Measurements from ENCODE around the gene USP14.

The USP14 gene

DNA sequence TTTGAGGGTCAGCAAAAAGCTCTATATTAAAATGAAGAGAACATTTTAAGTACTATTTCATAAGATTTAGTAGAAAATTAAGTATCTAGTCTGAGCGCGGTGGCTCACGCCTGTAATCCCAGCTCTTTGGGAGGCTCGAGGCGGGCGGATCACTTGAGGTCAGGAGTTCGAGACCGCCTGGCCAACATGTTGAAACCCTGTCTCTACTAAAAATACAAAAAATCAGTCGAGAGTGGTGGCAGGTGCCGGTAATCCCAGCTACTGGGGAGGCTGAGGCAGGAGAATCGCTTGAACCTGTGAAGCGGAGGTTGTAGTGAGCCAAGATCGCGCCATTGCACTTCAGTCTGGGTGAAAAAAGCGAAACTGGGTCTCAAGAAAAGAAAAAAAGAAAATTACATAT lies 1.6 kb downstream of the USP14 start:
- DNase-seq (ENCODE audit: low read depth in 2 of 2): no peak

DNA sequence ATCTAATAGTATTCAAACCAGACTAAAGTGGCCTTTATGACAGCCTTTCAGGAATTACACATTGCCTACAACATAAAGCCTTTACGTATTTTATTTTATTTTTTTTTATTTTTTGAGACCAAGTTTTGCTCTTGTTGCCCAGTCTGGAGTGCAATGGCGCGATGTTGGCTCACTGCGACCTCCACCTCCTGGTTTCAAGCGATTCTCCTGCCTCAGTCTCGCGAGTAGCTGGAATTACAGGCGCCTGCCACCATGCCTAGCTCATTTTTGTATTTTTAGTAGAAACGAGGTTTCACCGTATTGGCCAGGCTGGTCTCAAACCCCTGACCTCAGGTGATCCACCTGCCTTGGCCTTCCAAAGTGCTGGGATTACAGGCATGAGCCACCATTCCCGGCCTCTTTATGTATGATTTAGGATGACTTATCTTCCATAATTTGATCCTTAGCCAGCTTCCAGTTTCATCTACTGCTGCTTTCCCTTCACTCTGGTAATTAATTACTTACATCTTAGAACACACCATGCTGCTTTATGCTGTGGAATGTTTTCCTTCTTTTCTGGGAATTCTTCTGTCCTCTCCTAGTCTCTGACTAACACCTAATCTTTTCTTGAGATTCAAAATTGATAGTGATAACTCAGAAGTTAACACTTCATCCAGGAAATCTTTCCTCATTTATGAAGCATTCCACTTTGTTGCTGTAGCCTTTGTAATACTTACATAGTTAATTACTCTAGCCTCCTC lies 2.6 kb downstream of the USP14 start:
- no peak for DNase-seq (ENCODE audit: low read depth in 2 of 2)

DNA sequence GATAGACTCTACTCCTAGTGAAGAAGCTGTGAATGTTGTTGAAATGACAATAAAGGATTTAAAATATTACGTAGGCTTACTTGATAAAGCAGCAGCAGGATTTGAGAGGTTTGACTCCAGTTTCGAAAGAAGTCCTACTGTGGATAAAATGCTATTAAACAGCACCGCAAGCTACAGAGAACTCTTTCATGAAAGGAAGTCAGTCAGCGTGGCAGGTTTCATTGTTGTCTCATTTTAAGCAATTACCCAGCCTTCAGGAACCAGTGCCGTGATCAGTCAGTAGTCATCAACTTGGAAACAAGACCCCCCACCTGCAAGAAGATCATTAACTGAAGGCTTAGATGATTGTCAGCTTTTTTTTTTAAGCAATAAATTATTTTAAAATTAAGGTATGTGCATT lies 14.0 kb downstream of the USP14 start:
- DNase-seq (ENCODE audit: low read depth in 2 of 2): no peak

DNA sequence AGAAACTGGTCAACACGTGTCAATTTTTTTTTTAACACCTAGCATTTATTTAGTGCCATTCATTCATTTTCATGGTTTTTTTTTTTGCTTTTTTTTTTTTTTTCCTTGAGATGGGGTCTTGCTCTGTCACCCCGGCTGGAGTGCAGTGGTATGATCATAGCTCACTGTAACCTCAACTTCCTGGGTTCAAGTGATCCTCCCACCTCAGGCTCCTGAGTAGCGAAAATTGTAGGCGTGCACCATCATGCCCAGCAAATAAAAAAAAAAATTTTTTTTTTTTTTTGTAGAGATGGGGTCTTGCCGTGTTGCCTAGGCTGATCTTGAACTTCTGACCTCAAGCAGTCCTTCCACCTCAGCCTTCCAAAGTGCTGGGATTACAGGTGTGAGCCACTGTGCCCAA lies 21.1 kb downstream of the USP14 start:
- no peak for DNase-seq (ENCODE audit: low read depth in 2 of 2)

DNA sequence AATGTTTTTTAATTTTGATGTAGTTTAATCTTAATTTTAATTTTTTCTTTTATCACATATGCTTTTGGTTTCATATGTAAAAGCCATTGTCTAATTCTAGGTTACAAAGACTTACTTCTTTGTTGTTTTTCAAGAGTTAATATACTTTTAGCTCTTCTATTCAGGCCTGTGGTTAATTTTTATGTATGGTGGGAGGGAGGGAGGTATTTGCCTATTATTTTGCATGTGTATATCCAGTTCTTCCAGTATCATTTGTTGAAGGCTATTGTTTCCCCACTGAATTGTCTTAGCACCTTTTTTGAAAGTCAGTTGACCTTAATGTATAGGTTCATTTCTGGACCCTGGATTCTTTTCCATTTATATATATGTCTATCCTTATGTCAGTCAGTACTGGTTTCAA lies 23.4 kb downstream of the USP14 start:
- DNase-seq (ENCODE audit: low read depth in 2 of 2): no peak

DNA sequence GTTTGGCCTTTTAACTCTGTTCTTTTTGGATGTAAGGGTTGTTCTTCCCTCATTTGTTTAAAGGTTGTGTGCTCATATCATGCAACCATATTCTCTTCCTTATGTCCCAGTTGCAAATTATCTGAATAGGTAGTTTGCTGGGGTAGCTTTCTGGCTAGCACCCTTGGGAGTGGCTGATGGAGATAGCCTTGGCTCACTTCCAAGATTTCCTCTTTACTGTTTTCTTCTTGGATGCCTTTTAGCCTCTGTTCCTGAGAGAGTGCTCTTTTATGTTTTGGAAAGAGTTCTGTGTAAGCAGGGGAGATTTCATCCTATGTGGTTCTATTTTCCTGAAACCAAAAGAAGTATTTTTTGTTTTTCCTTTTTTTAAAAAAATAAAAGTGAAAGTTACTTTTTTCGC lies 25.4 kb downstream of the USP14 start:
- no peak for DNase-seq (ENCODE audit: low read depth in 2 of 2)

DNA sequence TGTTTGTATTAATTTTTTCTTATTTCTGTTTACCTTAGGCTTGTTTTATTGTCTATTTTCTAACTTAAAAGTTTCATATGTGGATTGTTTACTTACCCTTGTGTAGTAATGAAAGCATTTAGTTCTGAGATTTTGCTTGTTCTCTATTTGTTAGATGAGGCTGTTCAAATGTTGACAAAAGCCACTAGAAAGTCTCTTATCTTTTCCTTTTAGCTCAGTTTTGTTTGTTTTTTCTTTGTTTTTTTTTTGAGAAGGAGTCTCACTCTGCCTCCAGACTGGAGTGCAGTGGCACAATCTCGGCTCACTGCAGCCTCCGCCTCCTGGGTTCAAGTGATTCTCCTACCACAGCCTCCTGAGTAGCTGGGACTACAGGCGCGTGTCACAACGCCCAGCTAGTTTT lies 30.9 kb downstream of the USP14 start:
- DNase-seq (ENCODE audit: low read depth in 2 of 2): no peak

DNA sequence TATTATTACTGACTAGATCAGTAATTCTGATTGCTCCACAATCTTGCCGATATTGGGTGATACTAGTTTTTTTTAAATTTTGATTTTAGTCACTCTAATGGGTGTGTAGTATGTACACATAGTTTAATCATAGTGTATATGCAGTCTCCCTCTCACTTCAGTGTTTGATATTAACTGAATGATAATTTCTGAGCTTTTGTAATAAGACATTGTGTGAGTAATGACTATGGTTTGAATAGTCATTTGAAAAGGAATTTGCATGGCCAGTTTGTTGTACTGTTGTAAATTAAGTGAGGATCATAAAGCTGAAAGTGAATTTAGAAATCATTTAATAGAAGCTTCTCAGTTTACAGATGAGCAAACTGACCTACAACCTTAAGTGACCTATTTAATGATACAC lies 33.4 kb downstream of the USP14 start:
- no peak for DNase-seq (ENCODE audit: low read depth in 2 of 2)

DNA sequence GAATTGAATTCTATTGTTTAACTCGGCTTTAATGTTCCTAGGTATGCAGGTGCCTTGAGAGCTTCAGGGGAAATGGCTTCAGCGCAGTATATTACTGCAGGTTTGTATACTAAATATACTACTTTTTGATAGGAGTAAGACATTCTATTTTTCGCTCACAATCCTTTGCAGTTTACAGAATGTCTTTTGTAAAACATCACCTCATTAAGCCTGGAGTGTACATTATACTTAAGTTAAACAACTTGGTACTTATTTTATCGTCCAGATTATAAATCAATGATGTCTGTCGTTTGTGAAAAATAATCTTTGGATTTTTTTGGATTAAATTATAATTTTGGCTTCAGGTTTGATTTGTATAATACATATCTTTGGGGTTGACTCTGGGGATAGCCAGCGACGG lies 34.4 kb downstream of the USP14 start:
- no peak for DNase-seq (ENCODE audit: low read depth in 2 of 2)

DNA sequence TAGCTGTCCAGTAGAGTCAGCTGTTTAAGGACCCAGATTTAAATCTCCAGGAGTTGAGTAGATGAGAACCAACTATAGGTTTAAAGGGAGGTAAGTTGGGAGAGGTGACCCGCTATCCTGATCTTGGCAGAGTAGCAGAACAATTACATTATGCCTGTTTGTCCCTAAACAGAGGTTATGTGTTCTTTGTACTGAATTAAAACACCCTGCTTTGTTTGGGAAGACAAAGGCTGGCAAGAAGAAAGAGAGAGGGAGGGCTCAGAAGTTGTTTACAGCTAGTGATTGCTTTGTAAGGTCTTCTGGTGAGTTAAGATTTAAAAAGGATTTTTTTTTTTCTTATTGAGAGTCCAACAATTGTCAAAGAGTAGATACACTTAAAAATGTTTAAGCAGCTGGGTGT lies 37.3 kb downstream of the USP14 start:
- DNase-seq (ENCODE audit: low read depth in 2 of 2): no peak

DNA sequence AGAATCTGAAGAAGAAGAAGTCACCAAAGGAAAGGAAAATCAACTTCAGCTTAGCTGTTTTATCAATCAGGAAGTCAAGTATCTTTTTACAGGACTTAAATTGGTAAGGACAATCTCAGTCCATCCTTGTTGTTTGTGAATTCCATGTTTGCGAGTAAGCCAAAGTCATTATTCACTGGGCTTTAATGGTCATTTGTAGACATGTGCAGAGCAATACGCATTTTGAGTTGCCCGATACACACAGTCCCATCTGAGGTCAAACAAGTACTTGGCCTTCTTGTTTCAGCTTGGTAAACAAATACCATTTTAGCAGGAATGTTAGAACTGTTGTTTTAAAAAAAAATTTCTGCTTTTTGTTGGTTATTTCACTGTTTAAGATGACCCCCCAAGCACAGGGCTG lies 40.9 kb downstream of the USP14 start:
- no peak for DNase-seq (ENCODE audit: low read depth in 2 of 2)

DNA sequence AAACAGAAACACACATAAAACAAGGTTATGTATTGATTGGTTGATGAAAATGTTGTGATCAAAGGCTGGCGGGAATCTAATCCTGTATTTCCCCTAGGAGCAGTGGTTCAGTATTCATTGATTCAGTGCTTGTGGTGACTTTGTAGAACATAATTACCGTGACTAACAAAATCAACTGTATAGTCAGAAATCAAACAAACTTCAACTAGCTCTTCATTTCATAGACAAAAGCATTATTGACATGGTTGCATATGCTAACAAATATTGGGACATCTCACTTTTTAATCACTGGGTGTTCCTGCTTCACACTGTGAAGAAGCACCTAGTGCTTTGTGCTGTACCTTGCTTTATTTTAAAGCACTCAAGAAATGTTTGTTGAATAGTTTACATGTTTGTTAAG lies 41.4 kb downstream of the USP14 start:
- no peak for DNase-seq (ENCODE audit: low read depth in 2 of 2)

DNA sequence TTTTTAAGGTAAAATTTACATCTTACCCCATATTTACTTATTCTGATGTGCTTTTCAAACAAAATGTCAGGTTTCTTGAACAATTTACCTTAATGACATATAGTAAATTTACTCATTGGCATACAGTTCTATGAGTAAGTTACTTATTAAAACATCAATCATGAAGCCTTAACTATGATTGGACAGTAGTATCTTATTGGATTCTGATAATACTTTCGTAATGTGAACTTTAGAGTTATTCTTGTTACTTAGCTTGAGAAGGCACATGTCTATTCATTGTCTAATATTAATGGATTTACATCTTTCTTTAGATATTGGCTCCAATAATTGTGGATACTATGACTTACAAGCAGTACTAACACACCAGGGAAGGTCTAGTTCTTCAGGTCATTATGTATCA lies 51.7 kb downstream of the USP14 start:
- DNase-seq (ENCODE audit: low read depth in 2 of 2): no peak

DNA sequence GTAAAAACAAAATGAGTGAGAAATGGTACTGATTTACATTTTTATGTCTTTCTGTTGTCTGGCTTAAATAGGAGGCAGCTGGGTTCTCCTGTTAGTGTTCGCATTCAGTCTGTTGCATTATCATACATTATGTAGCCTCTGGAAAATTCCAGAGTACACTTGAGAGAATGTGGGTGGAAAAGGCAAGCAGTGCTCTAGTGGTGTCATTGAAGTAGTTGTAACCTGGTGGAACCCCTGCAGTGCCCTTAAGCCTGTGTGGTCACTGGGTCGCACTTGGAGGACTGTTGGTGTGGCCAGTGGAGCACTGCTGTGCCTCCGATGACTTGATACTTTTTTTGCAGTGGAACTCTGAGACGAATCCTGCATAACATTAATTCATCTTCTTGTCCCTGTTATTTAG lies 52.4 kb downstream of the USP14 start:
- no peak for DNase-seq (ENCODE audit: low read depth in 2 of 2)

DNA sequence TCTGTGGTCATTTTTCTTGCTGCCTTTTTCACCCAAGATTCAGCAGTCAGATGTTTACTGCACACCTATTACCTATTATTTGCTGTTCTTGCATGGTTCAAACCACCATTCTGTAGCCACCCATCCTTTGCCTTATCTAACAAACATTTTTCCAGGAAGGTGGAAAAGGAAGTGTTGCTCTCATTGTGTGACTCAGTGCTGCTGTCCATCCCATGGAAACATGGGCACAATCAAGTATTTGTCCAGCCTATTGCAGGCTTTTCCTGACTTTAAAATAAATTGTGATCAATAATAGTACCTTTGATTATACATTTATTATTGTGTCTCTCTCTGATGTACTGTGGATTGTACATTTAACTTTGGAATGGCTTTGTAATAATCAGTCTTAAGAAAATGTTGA lies 53.2 kb downstream of the USP14 start:
- no peak for DNase-seq (ENCODE audit: low read depth in 2 of 2)

DNA sequence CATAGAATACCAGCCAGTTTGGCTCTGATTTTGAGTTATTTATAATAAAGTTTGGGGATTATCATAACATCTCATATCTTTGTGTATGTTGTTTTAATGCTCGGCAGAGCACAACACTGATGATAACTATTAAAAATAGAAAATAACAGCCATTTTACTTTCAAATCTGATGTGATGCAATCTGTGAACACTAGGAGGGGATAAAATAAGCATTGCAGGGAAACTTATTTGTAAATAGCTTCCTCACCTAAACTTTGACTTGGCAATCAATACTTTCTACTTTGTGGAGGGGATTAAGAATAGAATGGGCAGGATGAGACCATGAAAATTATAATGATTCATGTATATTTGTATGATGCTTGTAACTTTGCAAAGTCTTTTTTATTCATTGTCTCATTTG lies 54.4 kb downstream of the USP14 start:
- no peak for DNase-seq (ENCODE audit: low read depth in 2 of 2)

DNA sequence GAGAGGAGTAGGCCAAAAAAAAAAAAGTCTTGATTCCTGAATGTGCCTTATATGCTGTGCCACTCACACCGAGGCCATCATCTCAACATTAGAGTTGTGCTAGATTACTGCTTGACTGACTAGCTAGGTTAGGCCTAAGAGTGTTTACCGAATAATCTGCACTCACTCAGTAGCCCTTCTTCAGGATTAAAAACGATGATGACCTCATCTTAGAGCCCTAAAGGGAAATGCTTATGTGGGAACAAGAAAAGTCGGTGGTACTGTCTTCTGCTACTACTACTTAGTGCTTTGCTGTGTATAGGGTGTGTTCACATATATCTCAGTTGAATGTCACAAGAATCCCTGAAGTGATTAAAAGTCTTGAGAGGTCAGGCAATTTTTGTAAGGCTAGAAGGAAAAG lies 55.1 kb downstream of the USP14 start:
- no peak for DNase-seq (ENCODE audit: low read depth in 2 of 2)

DNA sequence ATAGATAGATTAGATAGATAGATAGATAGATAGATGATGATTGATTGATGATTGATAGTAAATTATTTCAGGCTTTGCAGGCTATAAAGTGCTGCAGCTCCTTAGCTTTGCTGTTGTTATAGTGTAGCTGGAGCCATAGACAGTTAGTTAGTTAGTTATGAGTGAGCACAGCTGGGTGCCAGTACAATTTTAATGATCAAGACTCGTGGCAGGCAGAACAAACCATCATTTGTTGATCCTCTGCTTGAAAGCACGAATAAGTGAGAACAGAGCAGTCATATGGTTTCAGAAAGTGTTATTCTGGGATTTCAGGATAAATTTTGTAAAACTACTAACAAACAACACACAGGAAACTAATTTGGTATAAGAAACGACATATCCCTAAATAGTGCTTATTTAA lies 55.6 kb downstream of the USP14 start:
- no peak for DNase-seq (ENCODE audit: low read depth in 2 of 2)

DNA sequence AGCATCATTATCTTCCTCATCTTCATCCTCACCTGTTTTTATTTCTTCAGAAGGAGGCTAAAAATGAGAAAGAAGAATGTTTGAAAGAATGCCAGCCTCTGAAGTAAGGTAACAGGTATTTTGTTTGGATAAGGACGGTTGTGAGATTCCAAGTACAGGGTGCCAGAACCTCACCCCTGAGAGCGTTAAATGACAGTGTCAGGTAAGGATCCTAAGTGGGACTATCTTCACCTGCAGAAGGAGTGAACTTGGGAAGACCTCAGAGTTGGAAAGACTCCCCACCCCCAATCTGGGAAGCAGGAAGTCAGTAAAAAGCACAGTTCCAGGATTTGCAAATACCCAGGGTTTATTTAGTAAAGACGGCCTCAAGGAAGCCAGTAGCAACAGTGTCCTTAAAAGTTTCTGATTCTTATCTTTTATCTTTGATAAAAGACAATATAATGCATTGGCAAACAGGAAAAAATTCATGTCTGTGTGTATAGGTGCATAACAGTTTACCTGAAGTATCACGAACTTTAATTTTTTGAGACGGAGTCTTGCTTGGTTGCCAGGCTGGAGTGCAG lies 57.2 kb downstream of the USP14 start:
- DNase-seq (ENCODE audit: low read depth in 2 of 2): no peak

DNA sequence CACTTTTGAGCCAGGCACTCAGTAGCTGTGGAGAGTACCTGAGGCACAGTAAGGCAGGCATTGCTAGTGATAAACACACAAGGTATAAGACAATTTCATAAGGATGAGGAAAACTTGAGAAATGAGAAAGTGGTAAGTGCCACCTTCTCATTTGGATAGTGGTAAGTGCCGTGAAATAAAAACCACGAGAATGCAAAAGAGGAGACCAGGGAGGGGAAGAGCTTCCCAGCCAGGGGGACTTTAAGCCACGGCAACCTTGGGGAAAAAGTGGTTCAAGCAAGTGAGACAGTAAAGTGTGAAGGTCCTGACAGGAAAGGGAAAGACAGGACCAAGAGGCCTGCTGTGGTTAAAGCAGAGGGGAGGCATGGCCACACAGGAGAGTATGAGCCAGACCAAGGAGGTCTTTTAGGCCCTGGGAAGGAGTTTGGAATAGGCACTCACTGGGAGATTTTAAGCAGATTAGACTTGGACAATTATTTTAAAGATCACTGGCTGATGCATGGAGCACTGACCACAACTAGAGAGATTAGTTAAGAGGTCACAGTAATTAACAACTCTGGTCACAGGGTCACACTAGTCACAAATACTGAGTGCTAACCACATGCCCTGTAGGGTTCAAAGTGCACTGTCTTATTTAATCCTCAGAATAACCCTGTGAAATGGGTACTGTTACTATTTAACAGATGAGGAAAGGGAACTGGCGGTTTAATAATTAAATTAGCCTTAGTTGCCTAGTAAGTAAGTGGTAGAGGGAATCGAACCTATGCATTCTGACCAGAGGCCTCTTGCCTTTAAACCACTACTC lies 59.4 kb downstream of the USP14 start:
- no peak for DNase-seq (ENCODE audit: low read depth in 2 of 2)

DNA sequence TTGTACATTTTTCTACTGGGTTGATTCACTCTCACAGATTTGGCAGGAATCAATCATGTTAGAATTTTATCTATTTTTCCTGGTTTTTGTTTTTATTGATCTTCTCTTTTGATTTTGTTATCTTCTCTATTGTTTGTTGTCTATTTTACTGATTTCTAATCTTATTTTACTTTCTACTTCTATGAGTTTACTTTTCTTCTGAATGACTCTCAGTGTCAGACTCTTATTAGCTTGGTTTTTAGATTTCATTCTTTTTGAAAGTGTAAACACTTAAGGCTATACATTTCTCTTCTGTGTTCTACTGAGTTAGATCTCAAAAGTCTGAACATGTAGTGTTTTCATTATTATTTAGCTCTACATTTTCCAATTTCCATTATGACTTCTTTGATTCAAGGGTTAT lies 62.4 kb downstream of the USP14 start:
- no peak for DNase-seq (ENCODE audit: low read depth in 2 of 2)

DNA sequence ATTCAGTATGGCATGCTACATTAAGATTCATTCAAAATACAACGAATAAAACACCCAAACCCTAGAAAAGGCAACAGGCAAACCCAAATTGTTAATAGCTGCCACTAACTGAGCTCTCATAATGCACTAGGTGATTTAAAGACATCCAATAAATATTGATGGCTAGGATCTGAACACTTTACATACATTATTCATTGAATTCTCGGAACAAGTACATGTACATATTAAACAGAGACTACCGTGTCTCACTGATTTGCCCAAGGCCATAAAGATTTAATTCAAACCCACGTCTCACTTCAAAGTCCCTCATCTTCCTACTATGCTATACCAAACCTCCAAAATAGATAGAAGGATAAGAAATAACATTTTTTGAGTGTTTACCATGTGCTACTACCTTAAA lies 67.4 kb downstream of the USP14 start:
- DNase-seq (ENCODE audit: low read depth in 2 of 2): no peak

DNA sequence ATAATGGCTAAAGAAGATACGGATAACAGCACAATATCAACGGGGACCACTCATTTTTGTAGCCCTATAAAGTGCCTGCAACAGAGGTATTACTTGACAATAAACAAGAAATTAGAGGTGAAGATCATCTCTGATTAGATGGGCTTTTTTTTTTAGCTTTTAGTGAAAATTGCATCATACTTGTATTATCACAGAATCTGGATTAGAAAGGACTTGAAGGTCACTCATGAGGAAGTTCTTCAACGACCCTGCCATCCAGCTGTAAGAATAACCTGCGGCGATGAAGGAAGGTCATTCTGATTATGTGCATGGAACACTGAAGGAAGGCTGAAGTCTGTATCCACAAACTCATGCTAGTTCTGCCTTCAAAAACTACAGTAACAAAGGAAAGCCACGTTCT lies 69.0 kb downstream of the USP14 start:
- no peak for DNase-seq (ENCODE audit: low read depth in 2 of 2)
